ENCODE measurements around the gene STARD3.

- no peak for TF ChIP-seq CTCF (conservative IDR thresholded peaks at IDR 0.05)
- no peak for TF ChIP-seq EZH2 (IDR thresholded peaks at IDR 0.05; ENCODE audit: low read depth)
Measured at GRCh38 chr17:39593371-39593770, 43.6 kb upstream of the STARD3 start.

Measured in PC-9 (cell line).